Colonic mucosa (tissue), 4 donors: Measurements from ENCODE around the gene AZI2. TPM values are rescaled to one million over a fixed set of nuclear protein-coding genes. Genes with fewer than 3 reads are reported as not detected.

Experiments
- DNase-seq: peaks from one replicate; pipeline ENCODE4 v3.0.0-alpha.2; 2020
- H3K27ac ChIP-seq: fragments of 200-600 bp; one replicate; pipeline ENCODE4 v1.8.0; 2021
- H3K27me3 ChIP-seq: fragments of 200-600 bp; one replicate; pipeline ENCODE4 v1.8.0; 2021
- H3K36me3 ChIP-seq: fragments of 200-600 bp; one replicate; pipeline ENCODE4 v1.8.0; 2021
- H3K4me1 ChIP-seq: fragments of 200-600 bp; one replicate; pipeline ENCODE4 v1.8.0; 2021; ENCODE audit warnings: mild to moderate bottlenecking
- H3K4me3 ChIP-seq: fragments of 200-600 bp; one replicate; pipeline ENCODE4 v1.8.0; 2021
- H3K9ac ChIP-seq, 2 donors: one replicate each; pipeline ENCODE4 v1.7.0; 2013; ENCODE audit warnings: control low read depth in 2 of 2, low read depth in 2 of 2, low read length in 2 of 2
- H3K9me3 ChIP-seq: fragments of 200-600 bp; one replicate; pipeline ENCODE4 v1.8.0; 2021
- CTCF ChIP-seq: fragments of 200-600 bp; IDR thresholded peaks from one replicate; pipeline ENCODE4 v1.8.0; 2022; ENCODE audit warnings: antibody characterized with exemption, mild to moderate bottlenecking
- intact Hi-C: fragments of 100-400 bp; cut with DNase I; formaldehyde crosslinking; loops from one replicate; pipeline ENCODE4 v1.14.1; 2022
- total RNA-seq, 2 donors: library from RNA; stranded (reverse); fragmentation: NEBNext Ultra II Directional in 1 of 2; extraction: Animal tissue kit (Norgen Biotek cat#: 25700) in 1 of 2; gene quantifications; one replicate each; pipeline ENCODE4 v1.2.1, GENCODE V29; 2021
- donor health status: healthy.
- donor health status: DM: no; HTN: no; CAD: no.
- donor health status: DM: no; HTN: no; CAD: no.

The AZI2 gene
- total RNA-seq, 2 donors from 2014 or later = 31.9 to 47.0 TPM

DNA sequence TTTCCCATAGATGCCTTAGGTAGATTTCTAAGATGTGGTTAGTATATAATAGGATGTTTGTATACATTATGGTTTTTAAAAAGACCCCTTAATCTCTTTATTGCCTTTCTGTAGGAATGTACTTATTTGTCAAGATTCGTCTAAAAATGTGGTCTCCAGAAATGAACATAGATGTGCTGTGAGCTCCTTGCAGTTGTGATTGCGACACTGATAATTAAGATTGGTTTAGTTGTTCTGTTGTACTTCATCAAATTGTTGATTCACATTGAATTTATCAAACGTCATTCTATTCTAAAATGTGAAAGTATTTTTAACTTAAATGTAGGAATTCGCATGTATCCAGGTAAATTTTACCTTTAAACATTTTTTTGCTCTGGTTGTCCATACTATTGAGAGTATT, 56.0 kb downstream of the AZI2 start:
- no peaks in the 10 kb centered on the region for H3K9me3 ChIP-seq
- H3K27ac ChIP-seq = no peak overlapping the region
- H3K4me3 ChIP-seq = no peak overlapping the region
- H3K27me3 ChIP-seq = no peaks in the 10 kb centered on the region
- intact Hi-C loops = no loop called here
- DNase-seq = no peak
- no peak for TF ChIP-seq CTCF
- no peaks in the 10 kb centered on the region for H3K36me3 ChIP-seq
- H3K4me1 ChIP-seq = no peaks in the 10 kb centered on the region
- no peak overlapping the region for H3K9ac ChIP-seq

- H3K27ac ChIP-seq = no peak overlapping the region
- no peaks in the 10 kb centered on the region for H3K4me1 ChIP-seq
- no peak overlapping the region for H3K4me3 ChIP-seq
- H3K27me3 ChIP-seq = no peaks in the 10 kb centered on the region
- TF ChIP-seq CTCF = no peak
- H3K9me3 ChIP-seq = no peaks in the 10 kb centered on the region
- DNase-seq = no peak
- H3K36me3 ChIP-seq = no peaks in the 10 kb centered on the region
- no peak overlapping the region for H3K9ac ChIP-seq
- intact Hi-C loops = no loop called here
These were observed 57.0 kb downstream of the AZI2 start for GRCh38 chr3:28291577-28291976.

DNA sequence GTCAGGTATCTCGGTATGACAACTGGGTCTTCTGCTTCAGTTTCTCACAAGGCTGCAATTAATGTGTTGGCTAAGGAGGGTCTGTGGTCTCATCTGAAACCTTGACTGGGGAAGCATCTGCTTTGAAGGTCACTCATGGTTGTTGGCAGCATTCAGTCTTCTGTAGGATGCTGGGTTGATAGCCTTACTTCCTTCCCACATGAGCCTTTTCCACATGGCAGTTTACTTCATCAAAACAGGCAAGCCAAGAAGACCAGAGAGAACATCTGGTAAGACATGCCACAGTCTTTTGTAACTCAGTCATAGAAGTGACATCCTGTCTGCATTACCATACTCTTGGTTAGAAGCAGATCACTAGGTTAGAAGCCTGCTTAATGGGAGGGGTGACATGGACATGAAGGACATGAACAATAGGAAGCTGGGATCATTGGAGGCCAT, 57.7 kb downstream of the AZI2 start:
- no peak for DNase-seq
- TF ChIP-seq CTCF = no peak
- intact Hi-C loops = no loop called here

GRCh38 chr3:28287046-28287445, 61.6 kb downstream of the AZI2 start:
- H3K4me3 ChIP-seq = no peak overlapping the region
- no peak for DNase-seq
- H3K4me1 ChIP-seq = no peaks in the 10 kb centered on the region
- intact Hi-C loops = loop anchor here (10.0 kb wide), 1 partner anchor 372 kb away; no protein-coding TSS in a partner anchor
- no peak overlapping the region for H3K9ac ChIP-seq
- H3K27ac ChIP-seq = no peak overlapping the region
- H3K9me3 ChIP-seq = no peaks in the 10 kb centered on the region
- TF ChIP-seq CTCF = no peak
- H3K36me3 ChIP-seq = no peaks in the 10 kb centered on the region
- no peaks in the 10 kb centered on the region for H3K27me3 ChIP-seq

More for the DNA sequence above, 57.7 kb downstream of the AZI2 start:
- Histone ChIP-seq H3K27ac (no peak overlapping the region), H3K9me3 (no peaks in the 10 kb centered on the region), H3K4me1 (no peaks in the 10 kb centered on the region), H3K4me3 (no peak overlapping the region), H3K27me3 (no peaks in the 10 kb centered on the region), H3K9ac (no peak overlapping the region), H3K36me3 (no peaks in the 10 kb centered on the region)

DNA sequence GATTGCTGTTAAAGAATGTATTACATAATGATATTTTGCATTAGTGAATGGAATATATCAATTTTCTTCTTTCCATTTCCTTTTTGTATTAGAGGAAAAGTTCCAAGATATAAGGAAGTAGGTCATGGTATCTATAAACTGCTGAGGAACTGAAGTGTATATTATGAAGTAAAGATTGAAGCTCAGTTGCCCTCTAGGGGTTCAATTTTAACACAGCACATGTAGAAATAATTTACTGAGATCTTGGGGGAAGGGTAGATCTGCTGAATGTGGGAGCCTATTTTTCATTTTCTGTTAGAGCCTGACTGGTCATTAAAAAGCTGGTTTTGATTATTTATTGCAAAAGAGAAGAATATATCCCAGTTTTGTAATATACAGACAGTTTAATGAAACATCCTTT, 62.0 kb downstream of the AZI2 start:
- Histone ChIP-seq H3K9ac (no peak overlapping the region), H3K9me3 (no peaks in the 10 kb centered on the region), H3K4me1 (no peaks in the 10 kb centered on the region), H3K36me3 (no peaks in the 10 kb centered on the region), H3K4me3 (no peak overlapping the region), H3K27me3 (no peaks in the 10 kb centered on the region), H3K27ac (no peak overlapping the region)
- peak; percentile 46 for TF ChIP-seq CTCF
- DNase-seq = no peak
- intact Hi-C loops = loop anchor here (10.0 kb wide), 1 partner anchor 372 kb away; no protein-coding TSS in a partner anchor
